K562 (cell line): ENCODE measurements around the gene MYH9. TPM values are rescaled to one million over a fixed set of nuclear protein-coding genes. Genes with fewer than 3 reads are reported as not detected.

Experiments
- ATAC-seq: fragments of 200-7000 bp; cut with Tn5 transposase; 3 replicates; pipeline ENCODE4 v1.9.1; 2020; ENCODE audit warnings: moderate library complexity
- BruUV-seq: library from RNA; stranded (reverse); fragments of 400-500 nt; replicated peaks from 2 replicates; lab custom pipeline; 2021; lab: Mats Ljungman, UMichigan
- CTCF ChIA-PET: fragments of 300-600 bp; formaldehyde crosslinking; extraction: SDS; loops from one replicate; lab custom pipeline; 2021; ENCODE audit warnings: low intra/inter-chr PET ratio; lab: Yijun Ruan, JAX
- POLR2A ChIA-PET: fragments of 300-600, 350-650 bp; sonication (Branson Sonifier 250); formaldehyde crosslinking; extraction: SDS; loops from one replicate; lab custom pipeline; 2021; ENCODE audit warnings: antibody characterized with exemption, inconsistent platforms; lab: Yijun Ruan, JAX
- DNase-seq, 4 experiments: peaks; one replicate each; pipeline versions ENCODE4 v3.0.0 to v3.0.0-alpha.2; 2011 to 2018; ENCODE audit warnings: low spot score in 3 of 4, mixed read lengths in 3 of 4; ENCODE audit errors: extremely low read depth in 1 of 4
- FAIRE-seq: peaks from 2 replicates; lab custom pipeline; 2011; peaks lifted over from hg19 to GRCh38; lab: Jason Lieb, UNC
- H2AFZ ChIP-seq: 2 replicates; pipeline ENCODE4 v1.6.0; 2011; ENCODE audit warnings: low read depth, low read length, control low read depth, inconsistent platforms
- H3K27ac ChIP-seq: fragments of 200-600 bp; 3 replicates; pipeline ENCODE4 v1.8.0; 2011; ENCODE audit warnings: low read depth, mild to moderate bottlenecking, control low read depth, inconsistent platforms, low read length, moderate library complexity, mixed read lengths; ENCODE audit errors: extremely low read depth
- H3K27me3 ChIP-seq, 2 experiments: fragments of 300-600 bp in 1 of 2; 2 replicates in 1 of 2; 3 replicates in 1 of 2; pipeline versions ENCODE4 v1.6.0 to v1.8.0; 2011; ENCODE audit warnings: inconsistent platforms in 2 of 2, low read length in 2 of 2, mild to moderate bottlenecking in 1 of 2, mixed read lengths in 1 of 2, moderate library complexity in 1 of 2; ENCODE audit not compliant: control insufficient read depth in 2 of 2, insufficient read depth in 2 of 2
- H3K36me3 ChIP-seq: fragments of 300-600 bp; 3 replicates; pipeline ENCODE4 v1.8.0; 2011; ENCODE audit warnings: mild to moderate bottlenecking, low read length, inconsistent platforms; ENCODE audit not compliant: control insufficient read depth, insufficient read depth
- H3K4me1 ChIP-seq, 2 experiments: fragments of 200-600 bp in 1 of 2; replicated peaks in 1 of 2; 2 replicates in 1 of 2; 3 replicates in 1 of 2; pipeline versions ENCODE4 v1.5.1 to v1.8.0; 2011; ENCODE audit warnings: inconsistent platforms in 2 of 2, low read length in 2 of 2, mild to moderate bottlenecking in 1 of 2, mixed read lengths in 1 of 2, moderate library complexity in 1 of 2; ENCODE audit not compliant: control insufficient read depth in 2 of 2, insufficient read depth in 2 of 2
- H3K4me2 ChIP-seq: 2 replicates; pipeline ENCODE4 v1.6.1; 2011; ENCODE audit warnings: low read length, control low read depth, inconsistent platforms, mixed read lengths; ENCODE audit not compliant: insufficient read depth
- H3K4me3 ChIP-seq: fragments of 200-600 bp; sonication (generic), shearing (Covaris generic); 2 replicates; pipeline ENCODE4 v1.5.1; 2016; ENCODE audit warnings: control low read depth, inconsistent platforms
- H3K79me2 ChIP-seq: fragments of 200-600 bp; 3 replicates; pipeline ENCODE4 v1.8.0; 2011; ENCODE audit warnings: low read length, inconsistent platforms; ENCODE audit not compliant: control insufficient read depth, insufficient read depth
- H3K9ac ChIP-seq, 2 experiments: 2 replicates each; pipeline versions ENCODE4 v1.6.0 to v1.6.1; 2011; ENCODE audit warnings: low read depth in 2 of 2, low read length in 2 of 2, control low read depth in 1 of 2, inconsistent platforms in 1 of 2, mild to moderate bottlenecking in 1 of 2, mixed read lengths in 1 of 2; ENCODE audit not compliant: insufficient read depth in 1 of 2
- H3K9me1 ChIP-seq: one replicate; pipeline ENCODE4 v1.6.0; 2011; ENCODE audit warnings: inconsistent platforms, mild to moderate bottlenecking, low read length, moderate library complexity; ENCODE audit not compliant: control insufficient read depth, insufficient read depth
- H3K9me3 ChIP-seq: replicated peaks from 2 replicates; pipeline ENCODE4 v1.5.1; 2011; ENCODE audit warnings: low read depth, low read length, inconsistent platforms; ENCODE audit not compliant: control insufficient read depth, insufficient read depth
- H4K20me1 ChIP-seq: replicated peaks from 2 replicates; pipeline ENCODE4 v1.6.1; 2011; ENCODE audit warnings: low read length, inconsistent platforms, mixed read lengths; ENCODE audit not compliant: control insufficient read depth, insufficient read depth
- BRD9 ChIP-seq: fragments of 450-650 bp; IDR thresholded peaks from 2 replicates; pipeline ENCODE4 v1.6.1; 2018; ENCODE audit warnings: low read depth; ENCODE audit not compliant: partially characterized antibody
- NKRF ChIP-seq: fragments of 450-650 bp; IDR thresholded peaks from 2 replicates; pipeline ENCODE4 v1.6.1; 2016; ENCODE audit warnings: borderline replicate concordance
- SRSF3 ChIP-seq: fragments of 200-400 bp; formaldehyde crosslinking; IDR thresholded peaks from 2 replicates; pipeline ENCODE4 v1.6.1; 2016; ENCODE audit warnings: mild to moderate bottlenecking, low read length, moderate library complexity; ENCODE audit not compliant: insufficient read depth
- ZNF282 ChIP-seq: sonication (generic); formaldehyde crosslinking; IDR thresholded peaks from 2 replicates; pipeline ENCODE4 v1.8.1; 2023; ENCODE audit warnings: missing genetic modification reagents
- ZNF445 ChIP-seq: fragments of 250-450 bp; sonication (Bioruptor Pico); IDR thresholded peaks from 2 replicates; pipeline ENCODE4 v1.4.0; 2020; ENCODE audit warnings: low read depth, mild to moderate bottlenecking, moderate library complexity
- ZNF766 ChIP-seq: fragments of 200-800 bp; sonication (Bioruptor generic); conservative IDR thresholded peaks from 2 replicates; pipeline ENCODE4 v1.6.1; 2016; ENCODE audit warnings: missing genetic modification characterization, missing compliant biosample characterization
- whole genome bisulfite sequencing: fragments of 100-300 bp; shearing (Covaris generic); methylation state at CpG from one replicate; pipeline ENCODE4 v1.1.6; 2016; ENCODE audit warnings: low coverage, mixed read lengths; ENCODE audit not compliant: insufficient coverage; ENCODE audit errors: missing lambda C conversion rate; 5-methylcytosine and 5-hydroxymethylcytosine counted together
- in situ Hi-C: fragments of 300-500 bp; cut with MboI; formaldehyde crosslinking; loops from 4 replicates; pipeline ENCODE4 v1.15.0; 2018; ENCODE audit warnings: inconsistent platforms, mixed read lengths
- intact Hi-C: fragments of 100-400 bp; cut with micrococcal nuclease; formaldehyde crosslinking; loops from 2 replicates; pipeline ENCODE4 v1.14.2; 2022
- polyA plus RNA-seq, 8 experiments: library from polyadenylated mRNA; depleted of rRNA in 4 of 8; stranded (reverse) in 5 of 8; unstranded in 3 of 8; fragments of >200 nt; fragmentation: Nextera tagmentation in 2 of 8; fragmentation: Illumina TruSeq in 1 of 8; extraction: Ambion mirVana in 2 of 8; extraction: Trizol in 1 of 8; gene quantifications; 2 replicates each; pipeline versions ENCODE4 v1.2.1 to v1.2.3, GENCODE V29; 2011 to 2014; ENCODE audit warnings: inconsistent platforms in 1 of 8, missing spikeins in 1 of 8
- total RNA-seq, 7 experiments: library from RNA; depleted of rRNA in 6 of 7; stranded (reverse); fragments of >200 nt in 6 of 7; fragmentation: Illumina TruSeq in 2 of 7; extraction: Trizol in 2 of 7; gene quantifications; 2 replicates each; pipeline versions ENCODE4 v1.2.1 to v1.2.3, GENCODE V29; 2011 to 2021; ENCODE audit warnings: low replicate concordance in 1 of 7

MYH9 gene
- total and polyA plus RNA-seq, 9 of the 15 experiments (the other 6 are each of a cell fraction or from before 2014, with no cell fraction given), result 0.71 to 111 (median 24.6) TPM

- Histone ChIP-seq H3K79me2 (no peaks in the 10 kb centered on the region), H3K27ac (no peak overlapping the region), H3K9me1 (no peaks in the 10 kb centered on the region), H3K27me3 (no peaks in the 10 kb centered on the region), H3K9ac (no peak overlapping the region), H3K4me3 (no peak overlapping the region), H3K4me1 (no peaks in the 10 kb centered on the region), H3K36me3 (peaks cover 73% of the 10 kb centered on the region), H2AFZ (no peak overlapping the region), H3K9me3 (no peaks in the 10 kb centered on the region), H4K20me1 (no peaks in the 10 kb centered on the region), H3K4me2 (no peak overlapping the region)
- BruUV-seq, result TSS peak; percentile 11
- TF ChIP-seq ZNF445 (CRISPR knock-in tag) (no peak), SRSF3 (no peak), NKRF (no peak), ZNF766 (no peak), ZNF282 (CRISPR knock-in tag) (no peak), BRD9 (no peak)
- DNase-seq, result no peak
- no peak for ATAC-seq
- WGBS, result 95% methylated on average over 11 of the region's 14 CpGs
- FAIRE-seq, result no peak
- in situ Hi-C loops, result no loop called here
- CTCF ChIA-PET, result no interaction called here
- POLR2A ChIA-PET, result interaction anchor here (1.5 kb wide), 1 partner anchor 10 kb away, joined by 3 read pairs; no protein-coding TSS in a partner anchor
- intact Hi-C loops, result no loop called here
These were observed 71.3 kb downstream of the MYH9 start for GRCh38 chr22:36316419-36316818.
